Activated CD8-positive, alpha-beta memory T cell treated with anti-CD3 and anti-CD28 coated beads for 36 hours (primary cell): ENCODE measurements around the gene TIPIN. TPM values are rescaled to one million over a fixed set of nuclear protein-coding genes. Genes with fewer than 3 reads are reported as not detected.
"Not testable (repeated sequence)": the region's sequence is repeated elsewhere in the genome, so short reads cannot be mapped to it uniquely, and the experiment has no call there.

Experiments used
- CTCF ChIA-PET: fragments of 350-600 bp; sonication (Branson Sonifier 250); formaldehyde crosslinking; loops from one replicate; lab custom pipeline; 2021; ENCODE audit warnings: antibody characterized with exemption; lab: Charles Lee
- POLR2A ChIA-PET: fragments of 350-600 bp; sonication (Branson Sonifier 250); formaldehyde crosslinking; loops from one replicate; lab custom pipeline; 2021; ENCODE audit warnings: antibody characterized with exemption; lab: Charles Lee
- total RNA-seq, 2 experiments: library from RNA; stranded (reverse); gene quantifications; one replicate each; pipeline ENCODE4 v1.2.3, GENCODE V29; 2021

Gene TIPIN
- total RNA-seq, 2 experiments from 2014 or later = 57.2 to 58.9 TPM

GRCh38 chr15:66388576-66388975 is 32.1 kb upstream of the TIPIN start:
- CTCF ChIA-PET = interaction anchor here (0.7 to 3.2 kb wide), 4 partner anchors 10 to 1910 kb away, joined by 3 to 20 read pairs (median 4); partner anchors contain the start of gene SNAPC5
- POLR2A ChIA-PET = interaction anchor here (0.7 to 4.4 kb wide), 4 partner anchors 19 to 778 kb away, joined by 6 to 31 read pairs (median 11); partner anchors contain the start of genes RPL4, SNAPC5 and ZWILCH

DNA sequence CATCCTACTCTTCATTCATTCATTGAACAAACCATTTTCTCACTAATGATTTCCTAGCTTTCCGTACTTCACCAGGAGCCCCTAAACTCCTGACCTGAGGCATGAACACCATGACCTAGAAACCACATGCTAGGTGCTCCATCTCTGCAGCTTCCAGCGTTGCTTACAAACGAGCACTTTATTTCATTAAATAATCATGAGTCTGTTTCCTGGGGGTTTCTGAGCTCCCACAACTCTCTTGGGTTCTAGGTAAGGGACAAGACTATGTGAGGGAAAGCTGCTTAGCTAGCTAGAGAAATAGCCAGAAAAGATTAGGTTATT is 31.5 kb upstream of the TIPIN start:
- ChIA-PET POLR2A (interaction anchor here (0.7 to 4.4 kb wide), 6 partner anchors 18 to 779 kb away, joined by 4 to 31 read pairs (median 6); partner anchors contain the start of genes RPL4, SNAPC5 and ZWILCH), CTCF (interaction anchor here (1.3 to 3.2 kb wide), 2 partner anchors 25 to 110 kb away, joined by 3 to 20 read pairs; partner anchors contain the start of gene SNAPC5)

DNA sequence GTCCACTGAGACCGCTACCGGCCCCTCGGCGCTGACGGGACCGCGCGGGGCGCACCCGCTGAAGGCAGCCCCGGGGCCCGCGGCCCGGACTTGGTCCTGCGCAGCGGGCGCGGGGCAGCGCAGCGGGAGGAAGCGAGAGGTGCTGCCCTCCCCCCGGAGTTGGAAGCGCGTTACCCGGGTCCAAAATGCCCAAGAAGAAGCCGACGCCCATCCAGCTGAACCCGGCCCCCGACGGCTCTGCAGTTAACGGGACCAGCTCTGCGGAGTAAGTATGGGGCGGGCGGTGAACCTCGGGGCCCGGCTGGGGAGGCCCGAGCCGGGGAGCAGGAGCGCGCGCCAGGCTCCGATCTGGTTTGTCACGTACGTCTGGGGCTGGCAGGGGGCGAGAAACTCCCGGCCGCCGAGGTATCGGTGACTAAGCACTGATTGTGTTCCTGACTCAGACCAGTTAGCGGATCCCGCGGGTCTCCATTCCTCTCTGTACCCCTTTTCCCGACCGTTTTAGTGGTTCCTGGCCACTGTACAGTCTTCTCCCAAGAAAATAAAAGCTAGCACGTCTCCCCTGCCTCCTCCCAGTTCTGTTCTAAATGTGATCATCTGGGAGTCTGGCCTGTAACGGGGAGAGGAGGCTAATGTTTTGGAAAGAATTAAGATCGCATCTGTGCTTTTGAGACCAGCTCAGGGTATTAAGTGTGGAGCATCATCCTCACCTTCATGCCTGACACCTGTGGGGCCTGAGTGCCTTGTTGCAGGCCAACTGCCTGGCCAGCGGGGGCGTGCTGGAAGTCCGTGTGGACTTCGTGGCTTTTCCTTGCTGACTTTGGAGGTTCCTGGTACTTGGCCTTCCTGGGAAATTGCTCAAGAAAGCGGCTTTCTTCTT is 30.9 kb upstream of the TIPIN start:
- POLR2A ChIA-PET = interaction anchor here (0.7 to 4.4 kb wide), 9 partner anchors 14 to 117 kb away, joined by 3 to 31 read pairs (median 5); partner anchors contain the start of genes RPL4, SNAPC5, TIPIN and ZWILCH
- CTCF ChIA-PET = interaction anchor here (0.9 to 3.2 kb wide), 4 partner anchors 9 to 111 kb away, joined by 3 to 20 read pairs (median 3); partner anchors contain the start of gene SNAPC5

- POLR2A ChIA-PET = interaction anchor here (0.9 to 4.4 kb wide), 7 partner anchors 14 to 118 kb away, joined by 3 to 31 read pairs (median 5); partner anchors contain the start of genes RPL4, SNAPC5, TIPIN and ZWILCH
- CTCF ChIA-PET = interaction anchor here (0.6 to 3.2 kb wide), 5 partner anchors 10 to 120 kb away, joined by 3 to 20 read pairs (median 3); partner anchors contain the start of genes RPL4, SNAPC5 and ZWILCH
These were observed 30.0 kb upstream of the TIPIN start, which contains the start of gene MAP2K1 for GRCh38 chr15:66386204-66387123. MAP2K1 (plus strand) TSS chr15:66386912; CDS start chr15:66387348, 436 bp downstream.

- POLR2A ChIA-PET = not testable (repeated sequence)
These were observed 24.9 kb upstream of the TIPIN start for GRCh38 chr15:66381376-66381775.

DNA sequence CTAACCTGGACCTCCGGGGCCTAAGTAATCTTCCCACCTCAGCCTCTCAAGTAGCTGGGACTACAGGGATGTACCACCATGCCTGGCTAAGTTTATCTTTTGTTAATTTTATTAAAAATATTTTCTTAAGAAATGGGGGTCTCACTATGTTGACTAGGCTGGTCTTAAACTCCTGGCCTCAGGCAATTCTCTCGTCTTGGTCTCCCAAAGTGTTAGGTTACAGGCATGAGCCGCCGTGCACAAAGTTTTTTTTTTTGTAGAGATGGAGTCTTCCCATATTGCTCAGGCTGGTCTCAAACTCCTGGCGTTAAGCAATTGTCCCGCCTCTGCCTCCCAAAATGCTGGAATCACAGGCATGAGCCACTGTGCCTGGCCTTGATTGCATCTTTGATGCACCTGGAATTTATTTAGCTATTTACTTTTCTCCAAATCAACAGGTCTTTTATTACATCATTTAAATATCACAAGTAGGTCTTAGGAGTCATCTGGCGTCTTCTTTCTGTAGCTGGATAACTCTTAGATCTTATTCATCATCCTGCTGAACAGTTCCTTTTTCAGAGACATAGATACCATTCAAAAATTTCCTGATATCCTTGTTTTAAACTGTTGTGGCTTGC is 22.4 kb upstream of the TIPIN start:
- ChIA-PET POLR2A (no interaction called here), CTCF (no interaction called here)

More at GRCh38 chr15:66381376-66381775, 24.9 kb upstream of the TIPIN start:
- CTCF ChIA-PET = not testable (repeated sequence)

DNA sequence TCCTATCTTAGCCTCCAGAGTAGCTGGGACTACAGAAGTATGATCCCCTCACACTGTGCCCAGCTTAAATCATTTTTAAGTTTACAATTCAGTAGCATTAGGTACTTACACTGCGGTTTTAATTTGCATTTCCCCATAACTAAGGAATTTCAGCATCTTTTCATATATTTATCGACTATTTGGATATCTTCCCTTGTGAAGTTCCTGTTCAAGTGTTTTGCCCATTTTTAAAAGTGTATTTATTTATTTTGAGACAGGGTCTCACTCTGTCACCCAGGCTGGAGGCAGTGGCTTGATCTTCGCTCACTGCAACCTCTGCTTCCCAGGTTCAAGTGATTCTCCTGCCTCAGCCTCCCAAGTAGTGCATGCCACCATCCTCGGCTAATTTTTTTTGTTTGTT is 17.7 kb upstream of the TIPIN start:
- ChIA-PET POLR2A (no interaction called here), CTCF (no interaction called here)

GRCh38 chr15:66369773-66370651 is 13.5 kb upstream of the TIPIN start:
- POLR2A ChIA-PET = interaction anchor here (0.5 to 1.0 kb wide), 2 partner anchors 18 to 1083 kb away, joined by 5 to 7 read pairs; no protein-coding TSS in a partner anchor

DNA sequence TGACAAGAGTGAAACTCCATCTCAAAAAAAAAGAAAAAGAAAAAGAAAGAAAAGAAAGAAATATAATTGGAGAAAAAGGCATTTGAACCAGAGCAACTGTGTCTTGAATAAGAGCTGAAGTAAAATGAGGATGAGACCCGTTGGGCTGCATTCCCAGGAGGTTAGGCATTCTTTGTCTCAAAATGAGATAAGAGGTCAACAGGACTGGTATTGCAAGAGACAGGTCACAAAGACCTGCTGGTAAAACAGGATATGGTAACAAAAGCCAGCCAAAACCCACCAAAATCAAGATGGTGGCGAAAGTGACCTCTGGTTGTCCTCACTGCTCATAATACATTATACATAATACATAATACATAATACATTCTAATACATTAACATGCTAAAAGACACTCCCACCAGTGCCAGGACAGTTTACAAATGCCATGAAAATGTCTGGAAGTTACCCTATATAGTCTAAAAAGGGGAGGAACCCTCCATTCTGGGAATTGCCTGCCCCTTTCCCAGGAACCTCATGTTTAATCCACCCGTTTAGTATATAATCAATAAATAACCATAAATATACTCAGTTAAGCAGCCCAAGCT is 8.6 kb upstream of the TIPIN start:
- POLR2A ChIA-PET = no interaction called here
- CTCF ChIA-PET = no interaction called here

More at GRCh38 chr15:66369773-66370651, 13.5 kb upstream of the TIPIN start:
- CTCF ChIA-PET = interaction anchor here (0.6 to 1.5 kb wide), 4 partner anchors 76 to 1038 kb away, joined by 3 to 8 read pairs (median 4); partner anchors contain the start of gene SNAPC5

DNA sequence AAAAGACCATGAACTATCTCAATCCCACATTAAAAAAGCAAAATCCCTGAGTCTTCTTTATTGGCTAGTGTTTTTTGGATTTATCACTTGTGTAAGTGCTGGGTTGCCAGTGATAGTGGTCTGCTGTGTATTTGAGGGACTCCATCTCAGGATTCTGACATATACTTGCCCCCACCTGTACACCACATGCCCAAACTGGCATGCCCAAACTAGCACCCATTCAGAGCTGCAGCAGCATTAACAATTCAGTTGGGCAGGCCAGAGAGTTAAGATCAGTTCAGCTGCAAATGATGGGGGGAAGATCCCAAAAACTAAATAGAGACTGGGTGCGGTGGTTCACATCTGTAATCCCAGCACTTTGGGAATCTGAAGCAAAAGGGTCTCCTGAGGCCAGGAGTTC is 6.3 kb upstream of the TIPIN start:
- POLR2A ChIA-PET = no interaction called here
- CTCF ChIA-PET = no interaction called here

- CTCF ChIA-PET = not testable (repeated sequence)
- POLR2A ChIA-PET = interaction anchor here (0.7 kb wide), 1 partner anchor 143 kb away, joined by 5 read pairs; the partner anchor contains the start of gene ZWILCH
These were observed 5.4 kb upstream of the TIPIN start for GRCh38 chr15:66361745-66362460.

GRCh38 chr15:66359740-66360139 is 3.3 kb upstream of the TIPIN start:
- ChIA-PET CTCF (no interaction called here), POLR2A (no interaction called here)

GRCh38 chr15:66356077-66356358 is 467 bp downstream of the TIPIN start:
- ChIA-PET CTCF (interaction anchor here (1.0 to 1.9 kb wide), 3 partner anchors 66 to 142 kb away, joined by 3 to 5 read pairs (median 5); no protein-coding TSS in a partner anchor), POLR2A (interaction anchor here (0.7 to 3.4 kb wide), 4 partner anchors 15 to 150 kb away, joined by 4 to 20 read pairs (median 7); partner anchors contain the start of genes MAP2K1, SNAPC5 and ZWILCH)

- POLR2A ChIA-PET = not testable (repeated sequence)
- CTCF ChIA-PET = interaction anchor here (0.6 to 0.7 kb wide), 4 partner anchors 10 to 156 kb away, joined by 3 to 5 read pairs (median 3); no protein-coding TSS in a partner anchor
These were observed 8.0 kb downstream of the TIPIN start for GRCh38 chr15:66348530-66348929.

- CTCF ChIA-PET = no interaction called here
- POLR2A ChIA-PET = no interaction called here
These were observed 27.7 kb downstream of the TIPIN start for GRCh38 chr15:66328771-66329170.

DNA sequence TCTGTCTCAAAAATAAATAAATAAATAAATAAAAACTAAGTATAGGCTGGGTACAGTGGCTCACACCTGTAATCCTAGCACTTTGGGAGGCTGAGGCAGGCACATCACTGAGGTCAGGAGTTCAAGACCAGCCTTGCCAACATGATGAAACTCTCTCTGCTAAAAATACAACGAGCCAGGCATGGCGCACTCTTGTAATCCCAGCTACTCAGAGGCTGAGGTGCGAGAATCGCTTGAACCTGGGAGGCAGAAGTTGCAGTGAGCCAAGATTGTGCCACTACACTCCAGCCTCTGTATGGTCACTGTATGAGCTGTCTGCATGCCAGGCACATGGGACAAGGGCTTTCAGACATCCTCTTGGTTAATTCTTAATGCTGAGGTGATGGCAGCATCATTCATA is 28.7 kb downstream of the TIPIN start:
- POLR2A ChIA-PET = interaction anchor here (0.6 kb wide), 1 partner anchor 15 kb away, joined by 3 read pairs; no protein-coding TSS in a partner anchor
- CTCF ChIA-PET = no interaction called here
